GM12878 (cell line): Measurements from ENCODE around the gene LAMA2. TPM values are rescaled to one million over a fixed set of nuclear protein-coding genes. Genes with fewer than 3 reads are reported as not detected.

Experiments
- ATAC-seq: fragments of 200-7000 bp; cut with Tn5 transposase; 3 replicates; pipeline ENCODE4 v1.9.1; 2020; ENCODE audit warnings: mild to moderate bottlenecking, moderate library complexity
- BruUV-seq: library from RNA; stranded (reverse); fragments of 400-500 nt; replicated peaks from 2 replicates; lab custom pipeline; 2021; lab: Mats Ljungman, UMichigan
- CTCF ChIA-PET: fragments of 300-600 bp; sonication (Branson Sonifier 250); formaldehyde crosslinking; extraction: SDS; loops from one replicate; lab custom pipeline; 2021; ENCODE audit warnings: inconsistent platforms; lab: Yijun Ruan, JAX
- POLR2A ChIA-PET: fragments of 350-600 bp; formaldehyde crosslinking; extraction: SDS; loops from one replicate; lab custom pipeline; 2021; ENCODE audit warnings: inconsistent platforms; lab: Charles Lee
- RAD21 ChIA-PET: fragments of 300-600 bp; sonication (Branson Sonifier 250); formaldehyde crosslinking; loops from one replicate; lab custom pipeline; 2023; ENCODE audit warnings: antibody characterized with exemption; ENCODE audit not compliant: unreplicated experiment; lab: Charles Lee
- SMC1A ChIA-PET: fragments of 300-600 bp; sonication (Branson Sonifier 250); formaldehyde crosslinking; loops from one replicate; lab custom pipeline; 2023; ENCODE audit not compliant: unreplicated experiment, uncharacterized antibody; lab: Charles Lee
- DNase-seq: peaks from one replicate; pipeline ENCODE4 v3.0.0-alpha.2; 2011; ENCODE audit warnings: low read depth, low spot score
- FAIRE-seq: peaks from 3 replicates; lab custom pipeline; 2011; peaks lifted over from hg19 to GRCh38; lab: Jason Lieb, UNC
- H2AFZ ChIP-seq: 2 replicates; pipeline ENCODE4 v1.6.0; 2011; ENCODE audit warnings: low read depth, low read length, control low read depth; ENCODE audit not compliant: control insufficient read depth
- H3K27ac ChIP-seq: 2 replicates; pipeline ENCODE4 v1.5.1; 2011; ENCODE audit warnings: control low read depth; ENCODE audit not compliant: control insufficient read depth, insufficient read depth
- H3K27me3 ChIP-seq, 2 experiments: replicated peaks in 1 of 2; 2 replicates each; pipeline versions ENCODE4 v1.6.0 to v1.6.1; 2011; ENCODE audit warnings: low read length in 1 of 2; ENCODE audit not compliant: control insufficient read depth in 2 of 2, insufficient read depth in 2 of 2
- H3K36me3 ChIP-seq, 2 experiments: 2 replicates each; pipeline ENCODE4 v1.5.1; 2011; ENCODE audit warnings: low read length in 1 of 2; ENCODE audit not compliant: control insufficient read depth in 2 of 2, insufficient read depth in 2 of 2
- H3K4me1 ChIP-seq: 2 replicates; pipeline ENCODE4 v1.6.1; 2011; ENCODE audit warnings: mild to moderate bottlenecking, low read length, moderate library complexity, mixed read lengths; ENCODE audit not compliant: control insufficient read depth, insufficient read depth
- H3K4me2 ChIP-seq: 2 replicates; pipeline ENCODE4 v1.6.0; 2011; ENCODE audit warnings: control low read depth; ENCODE audit not compliant: control insufficient read depth, insufficient read depth
- H3K4me3 ChIP-seq: fragments of 200-600 bp; sonication (generic); 2 replicates; pipeline ENCODE4 v1.5.1; 2016
- H3K79me2 ChIP-seq: 2 replicates; pipeline ENCODE4 v1.6.0; 2011; ENCODE audit warnings: low read length; ENCODE audit not compliant: control insufficient read depth, insufficient read depth
- H3K9ac ChIP-seq: 2 replicates; pipeline ENCODE4 v1.8.0; 2011; ENCODE audit warnings: low read length, control low read depth, mixed read lengths; ENCODE audit not compliant: control insufficient read depth, insufficient read depth
- H3K9me3 ChIP-seq: replicated peaks from 3 replicates; pipeline ENCODE4 v1.5.1; 2011; ENCODE audit warnings: mild to moderate bottlenecking, low read length; ENCODE audit not compliant: control insufficient read depth, insufficient read depth
- H4K20me1 ChIP-seq: 2 replicates; pipeline ENCODE4 v1.6.0; 2011; ENCODE audit not compliant: control insufficient read depth, insufficient read depth
- ATF3 ChIP-seq: IDR thresholded peaks from 2 replicates; pipeline ENCODE4 v1.6.1; 2011; ENCODE audit warnings: low read depth, mild to moderate bottlenecking, low read length, moderate library complexity, borderline replicate concordance; ENCODE audit errors: extremely low read depth
- CREM ChIP-seq: IDR thresholded peaks from 2 replicates; pipeline ENCODE4 v1.6.1; 2014; ENCODE audit warnings: antibody characterized with exemption, low read depth
- EGR1 ChIP-seq, 2 experiments: IDR thresholded peaks; 1 replicate in 1 of 2; 2 replicates in 1 of 2; pipeline ENCODE4 v1.6.1; 2011 to 2012; ENCODE audit warnings: low read depth in 2 of 2, low read length in 2 of 2, borderline replicate concordance in 1 of 2, mild to moderate bottlenecking in 1 of 2, moderate library complexity in 1 of 2
- EP300 ChIP-seq, 2 experiments: fragments of 150-350 bp in 1 of 2; IDR thresholded peaks; 2 replicates each; pipeline ENCODE4 v1.6.1; 2011 to 2012; ENCODE audit warnings: low read depth in 2 of 2, low read length in 2 of 2, borderline replicate concordance in 1 of 2, improper control_type of control experiment in 1 of 2, inconsistent platforms in 1 of 2; ENCODE audit not compliant: control insufficient read depth in 1 of 2
- ETV6 ChIP-seq, 2 experiments: fragments of 450-650 bp in 1 of 2; IDR thresholded peaks in 1 of 2; conservative IDR thresholded peaks in 1 of 2; 2 replicates each; pipeline ENCODE4 v1.6.1; 2014; ENCODE audit warnings: antibody characterized with exemption in 1 of 2, borderline replicate concordance in 1 of 2, low read depth in 1 of 2, mild to moderate bottlenecking in 1 of 2, moderate library complexity in 1 of 2
- FOXM1 ChIP-seq: IDR thresholded peaks from 2 replicates; pipeline ENCODE4 v1.6.1; 2012; ENCODE audit warnings: low read depth, mild to moderate bottlenecking, inconsistent platforms, low read length, moderate library complexity
- GABPA ChIP-seq: IDR thresholded peaks from 2 replicates; pipeline ENCODE4 v1.6.1; 2014; ENCODE audit warnings: antibody characterized with exemption, low read depth, mild to moderate bottlenecking, inconsistent platforms
- HDAC6 ChIP-seq: fragments of 200-600 bp; sonication (generic); IDR thresholded peaks from one replicate; pipeline ENCODE4 v1.8.0; 2017; ENCODE audit warnings: antibody characterized with exemption; ENCODE audit not compliant: unreplicated experiment
- IKZF2 ChIP-seq, 2 experiments: fragments of 450-650 bp; IDR thresholded peaks; 2 replicates each; pipeline ENCODE4 v1.6.1; 2017; ENCODE audit warnings: mild to moderate bottlenecking in 2 of 2, moderate library complexity in 2 of 2
- IRF4 ChIP-seq: IDR thresholded peaks from 2 replicates; pipeline ENCODE4 v1.6.1; 2011; ENCODE audit warnings: low read depth, low read length
- JUNB ChIP-seq: IDR thresholded peaks from 2 replicates; pipeline ENCODE4 v1.6.1; 2016; ENCODE audit warnings: antibody characterized with exemption, mild to moderate bottlenecking
- MTA2 ChIP-seq: fragments of 450-650 bp; IDR thresholded peaks from 2 replicates; pipeline ENCODE4 v1.6.1; 2016; ENCODE audit warnings: low read depth, mild to moderate bottlenecking, moderate library complexity
- PKNOX1 ChIP-seq: fragments of 450-650 bp; IDR thresholded peaks from 2 replicates; pipeline ENCODE4 v1.6.1; 2016; ENCODE audit warnings: mild to moderate bottlenecking
- PML ChIP-seq: IDR thresholded peaks from 2 replicates; pipeline ENCODE4 v1.6.1; 2012; ENCODE audit warnings: low read length, inconsistent platforms
- RUNX3 ChIP-seq: IDR thresholded peaks from 2 replicates; pipeline ENCODE4 v1.6.1; 2012; ENCODE audit warnings: low read length, inconsistent platforms
- SKIL ChIP-seq: fragments of 450-650 bp; IDR thresholded peaks from 2 replicates; pipeline ENCODE4 v1.6.1; 2017; ENCODE audit warnings: mild to moderate bottlenecking, low read depth, inconsistent platforms; ENCODE audit not compliant: poor library complexity, severe bottlenecking
- SRF ChIP-seq, 2 experiments: IDR thresholded peaks; 2 replicates each; pipeline ENCODE4 v1.6.1; 2011; ENCODE audit warnings: low read depth in 2 of 2, low read length in 2 of 2, mild to moderate bottlenecking in 1 of 2, moderate library complexity in 1 of 2
- TARDBP ChIP-seq: IDR thresholded peaks from 2 replicates; pipeline ENCODE4 v1.6.1; 2016; ENCODE audit warnings: borderline replicate concordance
- TBL1XR1 ChIP-seq: IDR thresholded peaks from 2 replicates; pipeline ENCODE4 v1.6.1; 2012; ENCODE audit warnings: low read depth, low read length, improper control_type of control experiment
- USF2 ChIP-seq: IDR thresholded peaks from 2 replicates; pipeline ENCODE4 v1.6.1; 2011; ENCODE audit warnings: low read depth, low read length, improper control_type of control experiment, borderline replicate concordance
- ZNF217 ChIP-seq: fragments of 450-650 bp; IDR thresholded peaks from 2 replicates; pipeline ENCODE4 v1.6.1; 2017; ENCODE audit warnings: antibody characterized with exemption, mild to moderate bottlenecking
- in situ Hi-C: fragments of 300-500 bp; cut with MboI; formaldehyde crosslinking; loops from 9 replicates; pipeline ENCODE4 v1.14.3; 2018; ENCODE audit warnings: mixed read lengths
- intact Hi-C: fragments of 100-400 bp; cut with micrococcal nuclease; formaldehyde crosslinking; loops from one replicate; pipeline ENCODE4 v1.14.2; 2022; ENCODE audit not compliant: unreplicated experiment
- polyA plus RNA-seq, 11 experiments: library from polyadenylated mRNA; depleted of rRNA in 4 of 11; unstranded in 6 of 11; stranded (reverse) in 5 of 11; fragments of >200 nt; fragmentation: Nextera tagmentation in 4 of 11; fragmentation: Illumina TruSeq in 1 of 11; extraction: Ambion mirVana in 4 of 11; extraction: Trizol in 1 of 11; gene quantifications; 1 replicate in 1 of 11; 2 replicates in 10 of 11; pipeline versions ENCODE4 v1.2.1 to v1.2.3, GENCODE V29; 2011 to 2016; ENCODE audit warnings: inconsistent platforms in 2 of 11, missing spikeins in 2 of 11, low read depth in 1 of 11
- total RNA-seq, 4 experiments: library from RNA; depleted of rRNA in 3 of 4; stranded (reverse); fragments of >200 nt in 3 of 4; fragmentation: Illumina TruSeq in 1 of 4; extraction: Trizol in 1 of 4; gene quantifications; 2 replicates each; pipeline versions ENCODE4 v1.2.1 to v1.2.3, GENCODE V29; 2013 to 2021

LAMA2 gene
- total and polyA plus RNA-seq, 10 of the 15 experiments (the other 5 are each of a cell fraction or from before 2014, with no cell fraction given) = 0.04 to 2.0 (median 0.37) TPM; not detected in 1

- ChIA-PET CTCF (no interaction called here), POLR2A (no interaction called here), RAD21 (no interaction called here), SMC1A (interaction anchor here (1.0 kb wide), 1 partner anchor 440 kb away, joined by 3 read pairs; no protein-coding TSS in a partner anchor)
- no TSS peak for BruUV-seq
- Histone ChIP-seq H4K20me1 (no peaks in the 10 kb centered on the region), H3K36me3 (no peaks in the 10 kb centered on the region), H3K9me3 (no peaks in the 10 kb centered on the region), H3K27me3 (peaks cover 2 to 16% of the 10 kb centered on the region in 2 experiments; a peak in 3 of 4 replicates), H3K4me2 (0 out of 2 replicates have a peak overlapping the region, but pooled peaks have one; percentile 25), H3K79me2 (no peaks in the 10 kb centered on the region), H3K9ac (no peak overlapping the region), H3K27ac (no peak overlapping the region), H3K4me1 (peaks cover 8% of the 10 kb centered on the region; the same call in 1 of the 2 replicates), H2AFZ (no peak overlapping the region), H3K4me3 (no peak overlapping the region)
- intact Hi-C loops (loop anchor here (2.0 kb wide), 1 partner anchor 42 kb away; no protein-coding TSS in a partner anchor), in situ Hi-C loops (no loop called here)
- peak; percentile 16 for DNase-seq
- FAIRE-seq = peak; percentile 59
- peak; percentile 98 for ATAC-seq
- no peak for TF ChIP-seq PML
- TF ChIP-seq JUNB = peak; percentile 97
- TF ChIP-seq TARDBP = no peak
- 0 out of 2 replicates have a peak, but pooled peaks have one; percentile 17 for TF ChIP-seq PKNOX1
- no peak for TF ChIP-seq EGR1 (IDR thresholded peaks at IDR 0.05; ENCODE audit: borderline replicate concordance in 1 of 2, low read depth in 2 of 2, low read length in 2 of 2)
- TF ChIP-seq RUNX3 = peak; percentile 47
- peak; percentile 90; the same call in 1 of the 2 replicates for TF ChIP-seq ZNF217
- TF ChIP-seq EP300 (IDR thresholded peaks at IDR 0.05; ENCODE audit: borderline replicate concordance in 1 of 2, control insufficient read depth in 1 of 2, low read depth in 2 of 2, low read length in 2 of 2) = 0 out of 4 replicates have a peak, but pooled peaks of 1 of the 2 experiments have one; percentile 14
- TF ChIP-seq IRF4 = peak; percentile 66; the same call in 1 of the 2 replicates
- peak; percentile 17 to 51; a peak in 1 of 4 replicates for TF ChIP-seq IKZF2 (IDR thresholded peaks at IDR 0.05)
- peak; percentile 46 for TF ChIP-seq SKIL
- TF ChIP-seq SRF (IDR thresholded peaks at IDR 0.05; ENCODE audit: low read depth in 2 of 2, low read length in 2 of 2) = no peak
- no peak for TF ChIP-seq ATF3
- no peak for TF ChIP-seq HDAC6
- 0 out of 2 replicates have a peak, but pooled peaks have one; percentile 18 for TF ChIP-seq MTA2
- no peak for TF ChIP-seq USF2
- peak; percentile 42; the same call in 1 of the 2 replicates for TF ChIP-seq FOXM1
- TF ChIP-seq TBL1XR1 = peak; percentile 70
- TF ChIP-seq CREM = peak; percentile 16; the same call in 1 of the 2 replicates
- TF ChIP-seq GABPA = peak; percentile 26; the same call in 1 of the 2 replicates
- peak in 1 of 2 experiments; percentile 48; a peak in 1 of 4 replicates for TF ChIP-seq ETV6 (conservative IDR thresholded peaks at IDR 0.05 in 1 of 2, IDR thresholded peaks at IDR 0.05 in 1 of 2; ENCODE audit: borderline replicate concordance in 1 of 2, low read depth in 1 of 2)
These were observed 566.0 kb downstream of the LAMA2 start for GRCh38 chr6:129448965-129449364.
